Measurements from ENCODE around the gene LGALSL.

GRCh38 chr2:64451051-64451450, 2.9 kb upstream of the LGALSL start:
- TF ChIP-seq CTCF (IDR thresholded peaks at IDR 0.05) (no peak), POLR2A (IDR thresholded peaks at IDR 0.05) (no peak)
